HG03159 (cell line): ENCODE results near the gene EXOC1L.

Source experiments
- ATAC-seq: cut with Tn5 transposase; IDR thresholded peaks from one replicate; pipeline ENCODE4 v1.9.1; 2021; ENCODE audit warnings: mild to moderate bottlenecking, moderate library complexity; ENCODE audit not compliant: unreplicated experiment

EXOC1L gene

DNA sequence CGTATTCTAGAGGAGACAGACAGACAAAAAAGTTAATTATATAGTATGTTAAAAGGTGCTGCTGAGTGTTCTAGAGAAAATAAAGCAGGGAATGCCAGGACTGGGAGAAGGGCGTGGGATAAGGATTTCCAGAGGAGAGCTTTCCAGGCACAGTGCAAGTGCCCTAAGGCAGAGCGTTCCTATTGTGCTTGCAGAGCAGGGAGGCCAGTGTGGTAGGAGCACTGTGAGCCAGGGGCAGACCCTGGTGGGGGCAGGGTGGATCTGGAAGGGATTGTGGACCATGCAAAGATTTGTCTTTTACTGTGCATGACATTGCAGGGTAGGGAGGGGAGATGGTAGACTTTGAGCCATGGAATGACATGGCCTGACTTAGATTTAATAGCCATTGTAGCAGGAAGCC, 59.6 kb downstream of the EXOC1L start:
- no peak for ATAC-seq

DNA sequence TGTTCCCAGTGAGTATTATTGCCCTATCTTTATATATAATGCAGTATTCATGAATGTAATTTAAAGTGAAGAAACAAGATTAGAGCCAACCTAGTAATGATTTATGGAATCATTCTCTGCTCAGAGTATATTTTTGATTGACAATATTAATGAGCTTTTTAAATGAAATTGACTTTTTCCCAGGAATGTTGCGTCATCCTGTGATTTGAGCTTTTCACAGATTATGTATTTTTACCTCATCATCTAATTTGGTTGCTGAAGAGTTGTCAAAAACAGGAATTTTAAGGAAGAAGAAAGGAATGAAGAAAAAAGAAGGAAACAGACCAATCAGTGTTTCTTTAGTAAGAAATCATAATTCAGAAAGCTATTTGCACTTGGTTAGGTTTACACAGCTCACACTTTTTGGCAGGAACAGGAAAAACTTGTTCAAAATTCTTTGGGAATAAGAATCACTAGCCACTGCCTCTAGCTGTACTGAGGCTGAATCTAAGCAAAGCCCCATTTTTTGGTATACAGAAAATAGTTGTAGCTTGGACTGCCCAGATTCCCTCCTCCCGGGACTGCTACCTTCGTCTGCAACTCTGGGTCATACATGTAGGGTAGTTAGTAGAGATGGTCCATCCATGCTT, 61.2 kb downstream of the EXOC1L start:
- no peak for ATAC-seq

DNA sequence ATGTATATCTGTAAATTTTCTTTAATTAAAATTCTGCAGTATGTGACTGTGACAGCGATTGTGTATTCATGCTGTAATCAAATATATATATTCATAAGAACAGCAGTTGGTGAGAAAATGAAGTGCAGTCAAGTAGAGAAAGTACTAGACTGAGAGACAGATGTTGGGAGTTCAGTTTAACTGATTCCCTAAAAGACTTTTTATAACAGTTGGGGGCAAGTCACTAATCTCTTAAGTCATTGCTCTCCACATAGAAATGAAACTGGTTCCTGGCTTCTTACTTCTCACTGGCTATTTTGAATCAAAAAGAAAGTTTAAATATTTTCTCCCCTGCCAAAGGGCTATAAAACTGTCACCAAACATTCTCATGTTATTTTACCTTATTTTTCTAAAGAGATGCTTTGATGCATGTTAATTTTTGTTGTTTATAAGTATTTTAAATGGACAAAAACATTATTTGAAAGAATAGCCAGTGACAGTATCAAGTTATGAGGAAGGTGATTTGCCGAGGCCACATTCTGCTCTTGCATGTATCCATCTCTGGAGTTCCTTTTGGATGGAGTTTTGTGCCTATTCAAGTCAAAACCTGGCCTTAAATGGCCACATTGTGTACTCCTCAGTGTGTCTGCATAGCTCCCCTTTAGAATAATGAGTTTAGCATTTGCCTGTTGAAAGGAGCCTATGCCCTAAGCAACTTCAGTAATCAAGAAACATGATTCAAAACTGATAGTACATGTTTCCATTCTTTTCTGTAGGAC, 64.7 kb downstream of the EXOC1L start:
- no peak for ATAC-seq

DNA sequence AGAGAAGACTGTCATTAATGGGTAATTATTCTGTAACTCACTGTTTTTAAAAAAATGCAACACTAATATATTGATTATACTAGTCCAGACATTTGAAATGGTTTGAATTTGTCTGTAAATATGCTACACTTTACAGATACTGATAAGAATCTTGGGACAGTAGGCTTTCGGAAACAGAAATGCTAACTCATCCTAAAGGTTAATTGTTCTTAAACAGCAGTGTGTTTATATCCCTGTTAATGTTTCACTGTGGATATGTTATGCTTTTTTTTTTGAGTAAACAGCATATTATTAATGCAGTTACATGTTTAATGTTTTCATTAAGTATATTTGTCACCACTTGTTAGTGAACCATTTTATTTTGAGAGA, 65.2 kb downstream of the EXOC1L start:
- ATAC-seq: no peak
